BJ (cell line): ENCODE data around the gene ABHD8. TPM values are rescaled to one million over a fixed set of nuclear protein-coding genes. Genes with fewer than 3 reads are reported as not detected.

Source experiments
- CTCF ChIA-PET: fragments of 350-600 bp; formaldehyde crosslinking; extraction: SDS; loops from one replicate; lab custom pipeline; 2021; ENCODE audit warnings: antibody characterized with exemption, inconsistent platforms; lab: Yijun Ruan, JAX
- POLR2A ChIA-PET: fragments of 300-600 bp; sonication (Branson Sonifier 250); formaldehyde crosslinking; extraction: SDS; loops from one replicate; lab custom pipeline; 2021; ENCODE audit warnings: antibody characterized with exemption; lab: Charles Lee
- DNase-seq: peaks from one replicate; pipeline ENCODE4 v3.0.0-alpha.2; 2011; ENCODE audit warnings: low read depth
- H3K27me3 ChIP-seq: 2 replicates; pipeline ENCODE4 v1.6.0; 2011; ENCODE audit warnings: low read length; ENCODE audit not compliant: control insufficient read depth, insufficient read depth
- H3K36me3 ChIP-seq: 2 replicates; pipeline ENCODE4 v1.5.1; 2011; ENCODE audit warnings: low read length; ENCODE audit not compliant: control insufficient read depth, insufficient read depth
- H3K4me3 ChIP-seq: 2 replicates; pipeline ENCODE4 v1.5.1; 2011; ENCODE audit warnings: low read depth, mild to moderate bottlenecking, control low read depth, low read length
- CTCF ChIP-seq: IDR thresholded peaks from 2 replicates; pipeline ENCODE4 v1.5.1; 2011; ENCODE audit warnings: low read depth, mild to moderate bottlenecking, control low read depth, inconsistent platforms, low read length, moderate library complexity; ENCODE audit not compliant: insufficient read depth
- polyA plus RNA-seq: library from polyadenylated mRNA; depleted of rRNA; stranded (reverse); fragments of >200 nt; gene quantifications from 2 replicates; pipeline ENCODE4 v1.2.3, GENCODE V29; 2011

Gene ABHD8
- polyA plus RNA-seq, 1 experiment = 11.0 TPM

GRCh38 chr19:17292301-17293074, 10.7 kb downstream of the ABHD8 start:
- Histone ChIP-seq H3K27me3 (no peaks in the 10 kb centered on the region), H3K36me3 (peaks cover 4% of the 10 kb centered on the region), H3K4me3 (peak overlapping the region; percentile 58)
- ChIA-PET POLR2A (no interaction called here), CTCF (interaction anchor here (0.6 to 5.3 kb wide), 13 partner anchors 10 to 801 kb away, joined by 3 to 52 read pairs (median 3); partner anchors contain the start of genes ABHD8, ANKLE1, MRPL34 and RPL18A)
- DNase-seq = peak; percentile 39
- peak; percentile 80 for TF ChIP-seq CTCF

- H3K36me3 ChIP-seq = peaks cover 4% of the 10 kb centered on the region
- CTCF ChIA-PET = interaction anchor here (4.2 to 4.5 kb wide), 2 partner anchors 7 to 96 kb away, joined by 24 to 31 read pairs; partner anchors contain the start of gene ANKLE1
Measured at GRCh38 chr19:17289489-17289888, 13.7 kb downstream of the ABHD8 start.

GRCh38 chr19:17286752-17287151, 16.5 kb downstream of the ABHD8 start:
- Histone ChIP-seq H3K4me3 (no peak overlapping the region), H3K36me3 (no peaks in the 10 kb centered on the region), H3K27me3 (no peaks in the 10 kb centered on the region)
- CTCF ChIA-PET = interaction anchor here (1.0 kb wide), 1 partner anchor 17 kb away, joined by 4 read pairs; the partner anchor contains the start of gene ABHD8
- no peak for DNase-seq
- POLR2A ChIA-PET = no interaction called here
- no peak for TF ChIP-seq CTCF

More at GRCh38 chr19:17289489-17289888, 13.7 kb downstream of the ABHD8 start:
- Histone ChIP-seq H3K27me3 (no peaks in the 10 kb centered on the region), H3K4me3 (0 out of 2 replicates have a peak overlapping the region, but pooled peaks have one; percentile 7)
- no peak for DNase-seq
- no peak for TF ChIP-seq CTCF
- POLR2A ChIA-PET = no interaction called here

GRCh38 chr19:17286263-17286662, 17.0 kb downstream of the ABHD8 start:
- ChIA-PET POLR2A (no interaction called here), CTCF (interaction anchor here (1.0 kb wide), 1 partner anchor 17 kb away, joined by 4 read pairs; the partner anchor contains the start of gene ABHD8)
- Histone ChIP-seq H3K36me3 (no peaks in the 10 kb centered on the region), H3K4me3 (no peak overlapping the region), H3K27me3 (no peaks in the 10 kb centered on the region)
- TF ChIP-seq CTCF = no peak
- DNase-seq = no peak

- DNase-seq = no peak
- H3K4me3 ChIP-seq = no peak overlapping the region
- H3K27me3 ChIP-seq = no peaks in the 10 kb centered on the region
- ChIA-PET POLR2A (no interaction called here), CTCF (no interaction called here)
- no peaks in the 10 kb centered on the region for H3K36me3 ChIP-seq
- no peak for TF ChIP-seq CTCF
Measured at GRCh38 chr19:17285415-17286135, 17.6 kb downstream of the ABHD8 start.
